Uterus (tissue), 2 donors: ENCODE data around the gene ZNF236.

Source experiments
- POLR2A ChIP-seq, 2 donors: fragments of 450-650 bp; IDR thresholded peaks; one replicate each; pipeline ENCODE4 v1.6.1; 2016; ENCODE audit warnings: antibody characterized with exemption in 2 of 2, mild to moderate bottlenecking in 1 of 2, moderate library complexity in 1 of 2
- TF ChIP-seq, protein P1 (sequence below), 4 experiments: fragments of 200-600 bp in 2 of 4; fragments of 450-650 bp in 2 of 4; sonication (generic) in 2 of 4; IDR thresholded peaks; one replicate each; pipeline ENCODE4 v1.5.1; 2016 to 2019; ENCODE audit warnings: antibody characterized with exemption in 4 of 4, mild to moderate bottlenecking in 2 of 4, moderate library complexity in 1 of 4

GRCh38 chr18:76956648-76957047, 134.3 kb downstream of the ZNF236 start:
- TF ChIP-seq, protein P1, sequence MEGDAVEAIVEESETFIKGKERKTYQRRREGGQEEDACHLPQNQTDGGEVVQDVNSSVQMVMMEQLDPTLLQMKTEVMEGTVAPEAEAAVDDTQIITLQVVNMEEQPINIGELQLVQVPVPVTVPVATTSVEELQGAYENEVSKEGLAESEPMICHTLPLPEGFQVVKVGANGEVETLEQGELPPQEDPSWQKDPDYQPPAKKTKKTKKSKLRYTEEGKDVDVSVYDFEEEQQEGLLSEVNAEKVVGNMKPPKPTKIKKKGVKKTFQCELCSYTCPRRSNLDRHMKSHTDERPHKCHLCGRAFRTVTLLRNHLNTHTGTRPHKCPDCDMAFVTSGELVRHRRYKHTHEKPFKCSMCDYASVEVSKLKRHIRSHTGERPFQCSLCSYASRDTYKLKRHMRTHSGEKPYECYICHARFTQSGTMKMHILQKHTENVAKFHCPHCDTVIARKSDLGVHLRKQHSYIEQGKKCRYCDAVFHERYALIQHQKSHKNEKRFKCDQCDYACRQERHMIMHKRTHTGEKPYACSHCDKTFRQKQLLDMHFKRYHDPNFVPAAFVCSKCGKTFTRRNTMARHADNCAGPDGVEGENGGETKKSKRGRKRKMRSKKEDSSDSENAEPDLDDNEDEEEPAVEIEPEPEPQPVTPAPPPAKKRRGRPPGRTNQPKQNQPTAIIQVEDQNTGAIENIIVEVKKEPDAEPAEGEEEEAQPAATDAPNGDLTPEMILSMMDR (IDR thresholded peaks at IDR 0.05): no peak
- TF ChIP-seq POLR2A (IDR thresholded peaks at IDR 0.05): no peak
